Spleen (tissue), 11 donors: Measurements from ENCODE around the gene ZNF75A. TPM values are rescaled to one million over a fixed set of nuclear protein-coding genes. Genes with fewer than 3 reads are reported as not detected.
A peak's percentile ranks its signal among the peaks of the same experiment; 100 is the strongest.

Source experiments
- DNase-seq: peaks from one replicate; pipeline ENCODE4 v3.0.0-alpha.2; 2020
- H3K27ac ChIP-seq, 8 donors: fragments of 200-600 bp; sonication (generic) in 7 of 8; 1 replicate in 4 of 8; 2 replicates in 4 of 8; pipeline versions ENCODE4 v1.5.0 to v1.8.0; 2016 to 2021; ENCODE audit warnings: inconsistent platforms in 4 of 8, mild to moderate bottlenecking in 4 of 8, moderate library complexity in 1 of 8
- H3K27me3 ChIP-seq, 7 donors: fragments of 200-600 bp; sonication (generic) in 6 of 7; replicated peaks in 1 of 7; 1 replicate in 4 of 7; 2 replicates in 3 of 7; pipeline versions ENCODE4 v1.5.0 to v1.8.0; 2016 to 2021; ENCODE audit warnings: inconsistent platforms in 3 of 7, mild to moderate bottlenecking in 1 of 7
- H3K36me3 ChIP-seq, 6 donors: fragments of 200-600 bp; sonication (generic) in 5 of 6; 1 replicate in 4 of 6; 2 replicates in 2 of 6; pipeline versions ENCODE4 v1.5.0 to v1.8.0; 2016 to 2021; ENCODE audit warnings: inconsistent platforms in 2 of 6
- H3K4me1 ChIP-seq, 6 donors: fragments of 200-600 bp; sonication (generic) in 5 of 6; 1 replicate in 3 of 6; 2 replicates in 3 of 6; pipeline versions ENCODE4 v1.5.0 to v1.8.0; 2016 to 2021; ENCODE audit warnings: inconsistent platforms in 3 of 6
- H3K4me3 ChIP-seq, 8 donors: fragments of 200-600 bp; sonication (generic) in 7 of 8; 1 replicate in 4 of 8; 2 replicates in 4 of 8; pipeline versions ENCODE4 v1.5.0 to v1.8.0; 2016 to 2021; ENCODE audit warnings: inconsistent platforms in 4 of 8, mild to moderate bottlenecking in 4 of 8, moderate library complexity in 2 of 8
- H3K9me3 ChIP-seq, 8 donors: fragments of 200-600 bp; sonication (generic) in 7 of 8; 1 replicate in 4 of 8; 2 replicates in 4 of 8; pipeline versions ENCODE4 v1.5.0 to v1.8.0; 2016 to 2021; ENCODE audit warnings: inconsistent platforms in 4 of 8
- POLR2A ChIP-seq, 3 donors: fragments of 450-650 bp; IDR thresholded peaks; one replicate each; pipeline ENCODE4 v1.5.1; 2017; ENCODE audit warnings: antibody characterized with exemption in 3 of 3, mild to moderate bottlenecking in 1 of 3
- POLR2AphosphoS5 ChIP-seq, 3 donors: sonication (generic); formaldehyde crosslinking; IDR thresholded peaks; one replicate each; pipeline ENCODE4 v1.5.1; 2017; ENCODE audit warnings: antibody characterized with exemption in 3 of 3
- WGBS, 5 donors: extraction: QIAGEN DNeasy Blood & Tissue Kit in 3 of 5; methylation state at CpG; one replicate each; pipeline versions ENCODE4 v1.1.5 to v1.1.7; 2013 to 2018; 5-methylcytosine and 5-hydroxymethylcytosine counted together
- intact Hi-C: fragments of 100-400 bp; cut with DNase I; formaldehyde crosslinking; loops from one replicate; pipeline ENCODE4 v1.15.0; 2023; ENCODE audit warnings: low total_unique reads
- polyA plus RNA-seq, 3 donors: library from polyadenylated mRNA; stranded (reverse); fragments of 200-250 nt; gene quantifications; one replicate each; pipeline ENCODE4 v1.2.1, GENCODE V29; 2013
- total RNA-seq, 7 donors: library from RNA; depleted of rRNA in 3 of 7; stranded (reverse); fragments of >200 nt in 3 of 7; fragmentation: NEBNext Ultra II Directional in 4 of 7; extraction: Animal tissue kit (Norgen Biotek cat#: 25700) in 4 of 7; gene quantifications; one replicate each; pipeline versions ENCODE4 v1.1.0 to v1.2.1, GENCODE V29; 2016 to 2021
- TF ChIP-seq, protein P1 (sequence below), 11 experiments: fragments of 200-600 bp in 7 of 11; fragments of 450-650 bp in 4 of 11; sonication (generic) in 4 of 11; IDR thresholded peaks in 8 of 11; conservative IDR thresholded peaks in 3 of 11; 1 replicate in 7 of 11; 2 replicates in 4 of 11; pipeline versions ENCODE4 v1.4.0 to v1.8.0; 2016 to 2021; ENCODE audit warnings: antibody characterized with exemption in 11 of 11, inconsistent platforms in 4 of 11, mild to moderate bottlenecking in 1 of 11
- donor health status: healthy with polysubstance abuse.
- donor health status: DM: no; HTN: no; CAD: no; lungs with moderate emphysema.
- donor health status: DM: no; HTN: no; CAD: no.
- donor health status: Bipolar disorder and iron deficiency.
- donor health status: healthy.
- donor health status: DM: no; HTN: no; CAD: no.
- donor health status: DM: yes; HTN: yes; CAD: no.

Gene ZNF75A
- total and polyA plus RNA-seq, 10 donors = 17.1 to 48.2 (median 33.7) TPM

GRCh38 chr16:3304370-3304769, 927 bp upstream of the ZNF75A start:
- intact Hi-C loops = no loop called here
- Histone ChIP-seq H3K4me1 (peaks cover 6 to 37% (median 21%) of the 10 kb centered on the region in 6 donors), H3K4me3 (peak overlapping the region; percentile 72 to 96 (median 82)), H3K36me3 (peaks cover 2 to 74% (median 44%) of the 10 kb centered on the region in 6 donors), H3K27ac (peak overlapping the region in 4 of 8 donors; percentile 92 to 95 (median 93)), H3K9me3 (peaks cover 6 to 93% (median 90%) of the 10 kb centered on the region in 8 donors), H3K27me3 (no peaks in the 10 kb centered on the region)
- TF ChIP-seq POLR2A (IDR thresholded peaks at IDR 0.05) (no peak), POLR2AphosphoS5 (IDR thresholded peaks at IDR 0.05) (no peak)
- TF ChIP-seq, protein P1, sequence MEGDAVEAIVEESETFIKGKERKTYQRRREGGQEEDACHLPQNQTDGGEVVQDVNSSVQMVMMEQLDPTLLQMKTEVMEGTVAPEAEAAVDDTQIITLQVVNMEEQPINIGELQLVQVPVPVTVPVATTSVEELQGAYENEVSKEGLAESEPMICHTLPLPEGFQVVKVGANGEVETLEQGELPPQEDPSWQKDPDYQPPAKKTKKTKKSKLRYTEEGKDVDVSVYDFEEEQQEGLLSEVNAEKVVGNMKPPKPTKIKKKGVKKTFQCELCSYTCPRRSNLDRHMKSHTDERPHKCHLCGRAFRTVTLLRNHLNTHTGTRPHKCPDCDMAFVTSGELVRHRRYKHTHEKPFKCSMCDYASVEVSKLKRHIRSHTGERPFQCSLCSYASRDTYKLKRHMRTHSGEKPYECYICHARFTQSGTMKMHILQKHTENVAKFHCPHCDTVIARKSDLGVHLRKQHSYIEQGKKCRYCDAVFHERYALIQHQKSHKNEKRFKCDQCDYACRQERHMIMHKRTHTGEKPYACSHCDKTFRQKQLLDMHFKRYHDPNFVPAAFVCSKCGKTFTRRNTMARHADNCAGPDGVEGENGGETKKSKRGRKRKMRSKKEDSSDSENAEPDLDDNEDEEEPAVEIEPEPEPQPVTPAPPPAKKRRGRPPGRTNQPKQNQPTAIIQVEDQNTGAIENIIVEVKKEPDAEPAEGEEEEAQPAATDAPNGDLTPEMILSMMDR (IDR thresholded peaks at IDR 0.05 in 8 of 11, conservative IDR thresholded peaks at IDR 0.05 in 3 of 11) = no peak
- DNase-seq = no peak
- WGBS, 5 donors = 75 to 81% (median 79%) methylated on average over 4 of the region's 4 CpGs

- TF ChIP-seq POLR2A (IDR thresholded peaks at IDR 0.05) (no peak), POLR2AphosphoS5 (IDR thresholded peaks at IDR 0.05) (no peak)
- TF ChIP-seq, protein P1 (IDR thresholded peaks at IDR 0.05 in 8 of 11, conservative IDR thresholded peaks at IDR 0.05 in 3 of 11) = no peak
- peaks cover 6 to 93% (median 90%) of the 10 kb centered on the region in 8 donors for H3K9me3 ChIP-seq
- H3K4me1 ChIP-seq = peaks cover 6 to 37% (median 21%) of the 10 kb centered on the region in 6 donors
- H3K36me3 ChIP-seq = peaks cover 0 to 74% (median 39%) of the 10 kb centered on the region in 6 donors
- intact Hi-C loops = no loop called here
- H3K27ac ChIP-seq = peak overlapping the region; percentile 92 to 99 (median 94)
- no peak for DNase-seq
- no peaks in the 10 kb centered on the region for H3K27me3 ChIP-seq
- WGBS, 5 donors = 58 to 67% (median 63%) methylated on average over 11 of the region's 11 CpGs
- peak overlapping the region; percentile 72 to 96 (median 82) for H3K4me3 ChIP-seq
Measured at GRCh38 chr16:3306078-3306477, 781 bp downstream of the ZNF75A start.

GRCh38 chr16:3311496-3311895, 6.2 kb downstream of the ZNF75A start:
- no peak for DNase-seq
- Histone ChIP-seq H3K27ac (no peak overlapping the region), H3K4me1 (peaks cover 0 to 16% (median 5%) of the 10 kb centered on the region in 6 donors), H3K9me3 (peaks cover 14 to 100% (median 100%) of the 10 kb centered on the region in 8 donors), H3K36me3 (peaks cover 8 to 99% (median 71%) of the 10 kb centered on the region in 6 donors), H3K27me3 (no peaks in the 10 kb centered on the region), H3K4me3 (no peak overlapping the region)
- intact Hi-C loops = loop anchor here (10.0 kb wide), 1 partner anchor 73 kb away; no protein-coding TSS in a partner anchor
- TF ChIP-seq, protein P1 (IDR thresholded peaks at IDR 0.05 in 8 of 11, conservative IDR thresholded peaks at IDR 0.05 in 3 of 11) = no peak
- TF ChIP-seq POLR2AphosphoS5 (IDR thresholded peaks at IDR 0.05) (no peak), POLR2A (IDR thresholded peaks at IDR 0.05) (no peak)
- WGBS, 5 donors = 93 to 97% (median 95%) methylated on average over 4 of the region's 4 CpGs

DNA sequence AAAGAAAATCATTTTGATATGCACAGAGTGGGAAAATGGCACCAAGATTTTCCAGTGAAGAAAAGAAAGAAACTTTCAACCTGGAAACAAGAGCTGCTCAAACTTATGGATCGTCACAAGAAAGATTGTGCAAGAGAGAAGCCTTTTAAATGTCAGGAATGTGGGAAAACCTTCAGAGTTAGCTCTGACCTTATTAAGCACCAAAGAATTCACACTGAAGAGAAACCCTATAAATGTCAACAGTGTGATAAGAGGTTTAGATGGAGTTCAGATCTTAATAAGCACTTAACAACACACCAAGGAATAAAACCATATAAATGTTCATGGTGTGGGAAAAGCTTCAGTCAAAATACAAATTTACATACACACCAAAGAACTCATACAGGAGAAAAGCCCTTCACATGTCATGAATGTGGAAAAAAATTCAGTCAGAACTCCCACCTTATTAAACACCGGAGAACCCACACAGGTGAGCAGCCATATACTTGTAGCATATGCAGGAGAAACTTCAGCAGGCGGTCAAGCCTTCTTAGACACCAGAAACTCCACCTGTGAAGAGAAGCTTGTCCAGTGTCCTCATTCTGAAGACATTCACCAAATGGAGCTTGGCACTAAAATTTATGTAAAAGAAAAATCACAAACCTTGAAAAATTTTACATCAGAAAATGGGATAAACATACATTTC, 12.2 kb downstream of the ZNF75A start:
- intact Hi-C loops = loop anchor here (10.0 kb wide), 1 partner anchor 67 kb away; no protein-coding TSS in a partner anchor
- TF ChIP-seq, protein P1 (IDR thresholded peaks at IDR 0.05 in 8 of 11, conservative IDR thresholded peaks at IDR 0.05 in 3 of 11) = no peak
- TF ChIP-seq POLR2A (IDR thresholded peaks at IDR 0.05) (no peak), POLR2AphosphoS5 (IDR thresholded peaks at IDR 0.05) (no peak)
- H3K4me3 ChIP-seq = no peak overlapping the region
- no peak for DNase-seq
- H3K4me1 ChIP-seq = no peaks in the 10 kb centered on the region
- H3K27me3 ChIP-seq = no peaks in the 10 kb centered on the region
- no peak overlapping the region for H3K27ac ChIP-seq
- peaks cover 39 to 100% (median 100%) of the 10 kb centered on the region in 8 donors for H3K9me3 ChIP-seq
- 92 to 98% (median 97%) methylated on average over 3 of the region's 3 CpGs for WGBS, 5 donors
- H3K36me3 ChIP-seq = peaks cover 21 to 74% (median 55%) of the 10 kb centered on the region in 6 donors
